C4-2B (cell line): ENCODE results near the gene PRKAR2A.

Source experiments
- H3K27ac ChIP-seq: fragments of 450-650 bp; 2 replicates; pipeline ENCODE4 v1.5.1; 2017
- CTCF ChIP-seq: fragments of 450-650 bp; conservative IDR thresholded peaks from 2 replicates; pipeline ENCODE4 v1.5.1; 2017; ENCODE audit warnings: mild to moderate bottlenecking
- ZFX ChIP-seq: fragments of 450-650 bp; IDR thresholded peaks from 2 replicates; pipeline ENCODE4 v1.6.1; 2017

Gene PRKAR2A

GRCh38 chr3:48847504-48848423 lies at the start of gene PRKAR2A:
Gene PRKAR2A, minus strand, starts transcription at chr3:48847874. Its CDS starts 278 bp downstream, at chr3:48847596.
- H3K27ac ChIP-seq = peak within 1 kb of the TSS; percentile 92
- TF ChIP-seq ZFX = peak; percentile 80
- TF ChIP-seq CTCF = no peak

GRCh38 chr3:48896936-48897335 lies 49.3 kb upstream of the PRKAR2A start:
- TF ChIP-seq ZFX (no peak), CTCF (no peak)
- peak overlapping the region; percentile 62 for H3K27ac ChIP-seq

- no peak for TF ChIP-seq ZFX
- no peak for TF ChIP-seq CTCF
- no peak overlapping the region for H3K27ac ChIP-seq
Measured at GRCh38 chr3:48894516-48894915, 46.8 kb upstream of the PRKAR2A start.

- no peak overlapping the region for H3K27ac ChIP-seq
- TF ChIP-seq CTCF (no peak), ZFX (no peak)
Measured at GRCh38 chr3:48891606-48892005, 43.9 kb upstream of the PRKAR2A start.

- TF ChIP-seq ZFX (no peak), CTCF (no peak)
- H3K27ac ChIP-seq = peak overlapping the region; percentile 63
Measured at GRCh38 chr3:48885753-48886152, 38.1 kb upstream of the PRKAR2A start.

GRCh38 chr3:48881652-48882114 lies 34.0 kb upstream of the PRKAR2A start:
- H3K27ac ChIP-seq = no peak overlapping the region
- TF ChIP-seq CTCF = no peak
- no peak for TF ChIP-seq ZFX

GRCh38 chr3:48881006-48881405 lies 33.3 kb upstream of the PRKAR2A start:
- TF ChIP-seq ZFX (no peak), CTCF (no peak)
- no peak overlapping the region for H3K27ac ChIP-seq
